Measurements from ENCODE around the gene TRMO.

Gene TRMO

DNA sequence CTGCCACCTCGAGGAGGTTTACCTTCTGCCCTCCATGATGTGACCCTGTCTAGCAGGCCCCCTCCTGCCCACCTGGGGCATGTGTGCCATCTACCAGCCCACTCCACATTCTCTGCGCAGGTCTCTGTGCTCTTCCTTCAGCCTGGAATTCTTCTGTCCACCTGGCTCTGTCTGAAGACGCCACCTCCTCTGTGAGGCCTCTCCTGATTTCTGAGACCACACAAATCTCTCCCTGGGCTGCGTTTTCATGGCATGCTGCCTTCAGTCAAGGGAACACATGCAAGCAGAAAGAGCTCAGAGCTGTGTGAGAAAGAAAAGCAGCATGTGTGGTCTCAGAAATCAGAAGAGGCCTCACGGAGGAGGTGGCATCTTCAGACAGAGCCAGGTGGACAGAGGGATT lies 47.2 kb downstream of the TRMO start:
- H3K4me3 ChIP-seq (ENCODE audit: extremely low read depth, insufficient read depth, low read length, poor library complexity, severe bottlenecking) = no peak overlapping the region
- WGBS, 2 experiments (ENCODE audit: insufficient coverage in 2 of 2) = 78 to 90% methylated on average over 3 of the region's 5 CpGs
- peaks cover 13% of the 10 kb centered on the region for H3K4me1 ChIP-seq (ENCODE audit: control insufficient read depth, insufficient read depth, low read length, poor library complexity, severe bottlenecking)
- H3K9me3 ChIP-seq (ENCODE audit: control insufficient read depth, low read length) = no peaks in the 10 kb centered on the region
- H3K36me3 ChIP-seq (ENCODE audit: control insufficient read depth, insufficient read depth, low read length) = no peaks in the 10 kb centered on the region
- H3K27ac ChIP-seq (ENCODE audit: low read depth, low read length, severe bottlenecking) = no peak overlapping the region

DNA sequence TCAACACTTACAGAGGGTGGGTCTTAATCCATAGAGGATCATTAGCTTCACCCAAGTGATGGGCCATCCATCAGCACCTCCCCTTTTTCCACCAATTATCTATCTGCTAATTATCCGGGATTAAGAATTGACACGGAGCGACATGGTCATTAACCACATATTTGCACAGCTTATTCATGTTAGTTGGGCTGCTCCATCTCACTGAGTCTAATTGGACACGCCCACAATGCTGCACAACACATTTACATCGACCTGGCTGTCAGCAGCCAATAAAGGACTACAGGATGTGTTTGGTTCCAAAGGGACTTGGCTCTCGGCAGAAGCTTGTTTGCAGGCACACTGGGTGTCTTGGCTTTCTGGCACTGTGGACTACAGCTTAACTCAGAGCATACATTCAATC lies 47.7 kb downstream of the TRMO start:
- Histone ChIP-seq H3K9me3 (ENCODE audit: control insufficient read depth, low read length) (no peaks in the 10 kb centered on the region), H3K36me3 (ENCODE audit: control insufficient read depth, insufficient read depth, low read length) (no peaks in the 10 kb centered on the region), H3K27ac (ENCODE audit: low read depth, low read length, severe bottlenecking) (no peak overlapping the region), H3K4me3 (ENCODE audit: extremely low read depth, insufficient read depth, low read length, poor library complexity, severe bottlenecking) (no peak overlapping the region), H3K4me1 (ENCODE audit: control insufficient read depth, insufficient read depth, low read length, poor library complexity, severe bottlenecking) (peaks cover 13% of the 10 kb centered on the region)
- WGBS, 2 experiments (ENCODE audit: insufficient coverage in 2 of 2) = 71 to 87% methylated on average over 5 to 6 of the region's 6 CpGs

DNA sequence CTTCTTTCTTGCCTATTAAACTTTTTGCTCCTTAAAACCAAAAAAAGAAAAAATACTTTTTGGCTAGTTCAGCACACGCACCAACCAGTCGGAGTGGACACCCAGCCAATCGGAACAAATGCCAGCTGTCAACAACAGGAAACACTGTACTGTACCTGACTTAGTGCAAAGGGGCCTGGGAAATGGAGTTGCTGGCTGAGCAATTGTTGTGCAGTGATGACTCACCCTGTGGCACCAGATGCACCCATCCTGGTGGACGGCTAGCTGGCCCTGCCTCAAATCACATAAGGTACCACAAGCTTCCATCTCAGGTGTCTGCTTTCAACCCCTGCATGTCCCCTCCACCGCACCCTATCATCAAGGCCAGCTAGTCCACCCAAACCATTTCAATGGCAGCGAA lies 48.4 kb downstream of the TRMO start:
- no peak overlapping the region for H3K4me3 ChIP-seq (ENCODE audit: extremely low read depth, insufficient read depth, low read length, poor library complexity, severe bottlenecking)
- no peaks in the 10 kb centered on the region for H3K9me3 ChIP-seq (ENCODE audit: control insufficient read depth, low read length)
- H3K27ac ChIP-seq (ENCODE audit: low read depth, low read length, severe bottlenecking) = no peak overlapping the region
- peaks cover 13% of the 10 kb centered on the region for H3K4me1 ChIP-seq (ENCODE audit: control insufficient read depth, insufficient read depth, low read length, poor library complexity, severe bottlenecking)
- 87 to 97% methylated on average over 3 to 5 of the region's 6 CpGs for WGBS, 2 experiments (ENCODE audit: insufficient coverage in 2 of 2)
- no peaks in the 10 kb centered on the region for H3K36me3 ChIP-seq (ENCODE audit: control insufficient read depth, insufficient read depth, low read length)

DNA sequence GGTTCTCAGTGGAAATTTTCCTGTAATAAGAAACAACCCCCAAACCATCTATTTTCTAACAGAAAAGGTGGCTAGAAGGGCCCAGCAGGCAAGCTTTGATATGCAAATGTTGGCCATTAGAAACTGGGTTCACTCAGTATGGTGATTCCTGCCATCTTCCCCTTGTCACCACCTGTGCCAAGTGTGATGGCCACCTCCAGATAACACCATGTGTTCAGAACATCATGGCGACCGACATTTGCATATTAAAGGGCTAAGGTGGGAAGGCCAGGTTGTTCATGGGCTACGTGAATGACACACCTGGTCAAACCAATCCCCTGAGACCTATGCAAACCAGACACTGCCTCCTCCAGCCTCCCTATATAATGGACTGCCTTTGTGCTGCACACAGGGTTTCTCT lies 48.9 kb downstream of the TRMO start:
- Histone ChIP-seq H3K36me3 (ENCODE audit: control insufficient read depth, insufficient read depth, low read length) (no peaks in the 10 kb centered on the region), H3K4me1 (ENCODE audit: control insufficient read depth, insufficient read depth, low read length, poor library complexity, severe bottlenecking) (peaks cover 13% of the 10 kb centered on the region), H3K4me3 (ENCODE audit: extremely low read depth, insufficient read depth, low read length, poor library complexity, severe bottlenecking) (no peak overlapping the region), H3K27ac (ENCODE audit: low read depth, low read length, severe bottlenecking) (no peak overlapping the region), H3K9me3 (ENCODE audit: control insufficient read depth, low read length) (no peaks in the 10 kb centered on the region)
- 70% methylated on average over 2 of the region's 3 CpGs; no CpG with 5 or more reads in 1 of the 2 experiments for WGBS, 2 experiments (ENCODE audit: insufficient coverage in 2 of 2)

- Histone ChIP-seq H3K27ac (ENCODE audit: low read depth, low read length, severe bottlenecking) (no peak overlapping the region), H3K4me3 (ENCODE audit: extremely low read depth, insufficient read depth, low read length, poor library complexity, severe bottlenecking) (no peak overlapping the region), H3K36me3 (ENCODE audit: control insufficient read depth, insufficient read depth, low read length) (no peaks in the 10 kb centered on the region), H3K4me1 (ENCODE audit: control insufficient read depth, insufficient read depth, low read length, poor library complexity, severe bottlenecking) (no peaks in the 10 kb centered on the region), H3K9me3 (ENCODE audit: control insufficient read depth, low read length) (peaks cover 4% of the 10 kb centered on the region)
- 90 to 100% methylated on average over 2 of the region's 3 CpGs for WGBS, 2 experiments (ENCODE audit: insufficient coverage in 2 of 2)
These were observed 53.4 kb downstream of the TRMO start for GRCh38 chr9:97868859-97869258.

DNA sequence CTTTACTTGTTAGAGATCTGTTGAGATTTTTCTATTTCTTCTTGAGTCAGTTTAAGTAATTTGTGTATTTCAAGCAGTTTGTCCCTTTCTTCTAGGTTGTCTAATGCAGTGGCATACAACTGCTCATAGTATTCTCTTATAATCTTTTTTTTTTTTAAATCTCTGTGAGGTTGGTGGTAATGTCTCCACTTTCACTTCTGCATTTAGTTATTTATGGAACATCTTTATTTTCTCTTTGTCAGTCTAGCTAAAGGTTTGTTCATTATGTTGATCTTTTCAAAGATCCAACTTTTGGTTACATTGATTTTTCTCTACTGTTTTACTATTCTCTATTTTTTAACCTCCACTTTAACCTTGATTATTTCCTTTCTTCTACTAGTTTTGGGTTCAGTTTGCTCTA lies 55.5 kb downstream of the TRMO start:
- Histone ChIP-seq H3K36me3 (ENCODE audit: control insufficient read depth, insufficient read depth, low read length) (no peaks in the 10 kb centered on the region), H3K4me3 (ENCODE audit: extremely low read depth, insufficient read depth, low read length, poor library complexity, severe bottlenecking) (no peak overlapping the region), H3K9me3 (ENCODE audit: control insufficient read depth, low read length) (peaks cover 4% of the 10 kb centered on the region)

GRCh38 chr9:97866300-97866699 lies 56.0 kb downstream of the TRMO start:
- WGBS, 2 experiments (ENCODE audit: insufficient coverage in 2 of 2) = no CpG with 5 or more reads among the region's 1 CpG
- Histone ChIP-seq H3K4me1 (ENCODE audit: control insufficient read depth, insufficient read depth, low read length, poor library complexity, severe bottlenecking) (no peaks in the 10 kb centered on the region), H3K9me3 (ENCODE audit: control insufficient read depth, low read length) (peaks cover 4% of the 10 kb centered on the region), H3K4me3 (ENCODE audit: extremely low read depth, insufficient read depth, low read length, poor library complexity, severe bottlenecking) (no peak overlapping the region), H3K27ac (ENCODE audit: low read depth, low read length, severe bottlenecking) (no peak overlapping the region), H3K36me3 (ENCODE audit: control insufficient read depth, insufficient read depth, low read length) (no peaks in the 10 kb centered on the region)

More for the DNA sequence above, 55.5 kb downstream of the TRMO start:
- H3K27ac ChIP-seq (ENCODE audit: low read depth, low read length, severe bottlenecking) = no peak overlapping the region
- H3K4me1 ChIP-seq (ENCODE audit: control insufficient read depth, insufficient read depth, low read length, poor library complexity, severe bottlenecking) = no peaks in the 10 kb centered on the region

GRCh38 chr9:97864396-97864795 lies 57.9 kb downstream of the TRMO start:
- H3K4me1 ChIP-seq (ENCODE audit: control insufficient read depth, insufficient read depth, low read length, poor library complexity, severe bottlenecking) = no peaks in the 10 kb centered on the region
- WGBS, 2 experiments (ENCODE audit: insufficient coverage in 2 of 2) = no CpG with 5 or more reads among the region's 1 CpG
- no peak overlapping the region for H3K4me3 ChIP-seq (ENCODE audit: extremely low read depth, insufficient read depth, low read length, poor library complexity, severe bottlenecking)
- no peak overlapping the region for H3K27ac ChIP-seq (ENCODE audit: low read depth, low read length, severe bottlenecking)
- peaks cover 4% of the 10 kb centered on the region for H3K9me3 ChIP-seq (ENCODE audit: control insufficient read depth, low read length)
- no peaks in the 10 kb centered on the region for H3K36me3 ChIP-seq (ENCODE audit: control insufficient read depth, insufficient read depth, low read length)

GRCh38 chr9:97863314-97863713 lies 59.0 kb downstream of the TRMO start:
- Histone ChIP-seq H3K27ac (ENCODE audit: low read depth, low read length, severe bottlenecking) (no peak overlapping the region), H3K4me1 (ENCODE audit: control insufficient read depth, insufficient read depth, low read length, poor library complexity, severe bottlenecking) (no peaks in the 10 kb centered on the region), H3K36me3 (ENCODE audit: control insufficient read depth, insufficient read depth, low read length) (no peaks in the 10 kb centered on the region), H3K9me3 (ENCODE audit: control insufficient read depth, low read length) (peaks cover 4% of the 10 kb centered on the region), H3K4me3 (ENCODE audit: extremely low read depth, insufficient read depth, low read length, poor library complexity, severe bottlenecking) (no peak overlapping the region)
- WGBS, 2 experiments (ENCODE audit: insufficient coverage in 2 of 2) = 65 to 81% methylated on average over 4 to 6 of the region's 7 CpGs

GRCh38 chr9:97861148-97861475 lies 61.2 kb downstream of the TRMO start:
- Histone ChIP-seq H3K9me3 (ENCODE audit: control insufficient read depth, low read length) (no peaks in the 10 kb centered on the region), H3K36me3 (ENCODE audit: control insufficient read depth, insufficient read depth, low read length) (no peaks in the 10 kb centered on the region), H3K27ac (ENCODE audit: low read depth, low read length, severe bottlenecking) (no peak overlapping the region), H3K4me3 (ENCODE audit: extremely low read depth, insufficient read depth, low read length, poor library complexity, severe bottlenecking) (no peak overlapping the region), H3K4me1 (ENCODE audit: control insufficient read depth, insufficient read depth, low read length, poor library complexity, severe bottlenecking) (peaks cover 9% of the 10 kb centered on the region)
- WGBS, 2 experiments (ENCODE audit: insufficient coverage in 2 of 2) = 89 to 100% methylated on average over 3 of the region's 5 CpGs

- H3K9me3 ChIP-seq (ENCODE audit: control insufficient read depth, low read length) = no peaks in the 10 kb centered on the region
These were observed 61.7 kb downstream of the TRMO start for GRCh38 chr9:97860451-97861147.

More at GRCh38 chr9:97860451-97861147, 61.7 kb downstream of the TRMO start:
- Histone ChIP-seq H3K36me3 (ENCODE audit: control insufficient read depth, insufficient read depth, low read length) (no peaks in the 10 kb centered on the region), H3K27ac (ENCODE audit: low read depth, low read length, severe bottlenecking) (no peak overlapping the region), H3K4me3 (ENCODE audit: extremely low read depth, insufficient read depth, low read length, poor library complexity, severe bottlenecking) (no peak overlapping the region), H3K4me1 (ENCODE audit: control insufficient read depth, insufficient read depth, low read length, poor library complexity, severe bottlenecking) (peaks cover 9% of the 10 kb centered on the region)
- WGBS, 2 experiments (ENCODE audit: insufficient coverage in 2 of 2) = 62 to 64% methylated on average over 9 to 10 of the region's 10 CpGs
